GM19372 (cell line): ENCODE measurements around the gene OSBPL7.

Source experiments
- ATAC-seq: cut with Tn5 transposase; IDR thresholded peaks from one replicate; pipeline ENCODE4 v1.9.1; 2021; ENCODE audit warnings: mild to moderate bottlenecking, low read depth, moderate library complexity; ENCODE audit not compliant: unreplicated experiment

Gene OSBPL7

GRCh38 chr17:47850373-47850691 is 28.7 kb upstream of the OSBPL7 start:
- ATAC-seq = no peak

- ATAC-seq = no peak
Observed at GRCh38 chr17:47848198-47848513, 26.6 kb upstream of the OSBPL7 start.

- ATAC-seq = no peak
Observed at GRCh38 chr17:47847341-47848197, 26.0 kb upstream of the OSBPL7 start.

GRCh38 chr17:47846716-47847340 is 25.2 kb upstream of the OSBPL7 start:
- ATAC-seq = no peak

- ATAC-seq = no peak
Observed at GRCh38 chr17:47845716-47846075, 24.1 kb upstream of the OSBPL7 start.

- ATAC-seq = no peak
Observed at GRCh38 chr17:47844814-47845715, 23.5 kb upstream of the OSBPL7 start.

GRCh38 chr17:47844227-47844626 is 22.6 kb upstream of the OSBPL7 start:
- no peak for ATAC-seq

GRCh38 chr17:47843391-47843730 is 21.8 kb upstream of the OSBPL7 start:
- ATAC-seq = no peak

- no peak for ATAC-seq
Observed at GRCh38 chr17:47841488-47842291, 20.1 kb upstream of the OSBPL7 start.

GRCh38 chr17:47840742-47841487 is 19.3 kb upstream of the OSBPL7 start, which contains the start of gene SCRN2:
Gene SCRN2, minus strand, starts transcription at chr17:47841273. Its CDS starts 430 bp downstream, at chr17:47840843.
- ATAC-seq = peak; percentile 88

- no peak for ATAC-seq
Observed at GRCh38 chr17:47840001-47840741, 18.6 kb upstream of the OSBPL7 start.

GRCh38 chr17:47839071-47839470 is 17.5 kb upstream of the OSBPL7 start:
- no peak for ATAC-seq

GRCh38 chr17:47838636-47839035 is 17.0 kb upstream of the OSBPL7 start:
- no peak for ATAC-seq

- ATAC-seq = no peak
Observed at GRCh38 chr17:47837401-47838039, 15.9 kb upstream of the OSBPL7 start.

- ATAC-seq = no peak
Observed at GRCh38 chr17:47836601-47837000, 15.0 kb upstream of the OSBPL7 start.

- ATAC-seq = no peak
Observed at GRCh38 chr17:47834756-47835155, 13.2 kb upstream of the OSBPL7 start.

- ATAC-seq = no peak
Observed at GRCh38 chr17:47831934-47832327, 10.3 kb upstream of the OSBPL7 start.

- peak; percentile 85 for ATAC-seq
Observed at GRCh38 chr17:47831003-47831933, 9.7 kb upstream of the OSBPL7 start, which contains the start of the genes LRRC46 and MRPL10. Gene LRRC46, plus strand, starts transcription at chr17:47831670. Its CDS starts 320 bp downstream, at chr17:47831990. Gene MRPL10, minus strand, starts transcription at chr17:47831541. Its CDS starts 30 bp downstream, at chr17:47831511.
